ENCODE data around the gene CLEC7A.

Gene CLEC7A

DNA sequence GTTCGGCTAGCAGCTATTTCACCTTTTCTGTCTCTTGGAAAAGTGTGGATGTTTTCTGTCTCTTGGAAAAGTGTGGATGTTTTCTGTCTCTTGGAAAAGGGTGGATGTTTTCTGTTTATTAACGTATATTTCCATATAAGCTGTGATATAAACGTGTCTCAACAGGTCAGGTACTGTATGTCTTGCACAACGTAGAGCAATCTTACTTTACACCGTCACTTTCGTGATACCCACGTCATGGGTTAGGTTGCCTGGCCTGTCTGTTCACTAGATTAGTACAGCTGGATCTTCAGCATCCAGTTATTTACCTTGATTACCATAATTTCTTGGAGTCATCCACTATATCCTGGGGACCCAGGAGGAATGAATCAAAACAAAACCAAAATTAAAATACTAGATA lies 14.1 kb downstream of the CLEC7A start:
- DNase-seq (ENCODE audit: low spot score) = no peak
- TF ChIP-seq, protein P1, sequence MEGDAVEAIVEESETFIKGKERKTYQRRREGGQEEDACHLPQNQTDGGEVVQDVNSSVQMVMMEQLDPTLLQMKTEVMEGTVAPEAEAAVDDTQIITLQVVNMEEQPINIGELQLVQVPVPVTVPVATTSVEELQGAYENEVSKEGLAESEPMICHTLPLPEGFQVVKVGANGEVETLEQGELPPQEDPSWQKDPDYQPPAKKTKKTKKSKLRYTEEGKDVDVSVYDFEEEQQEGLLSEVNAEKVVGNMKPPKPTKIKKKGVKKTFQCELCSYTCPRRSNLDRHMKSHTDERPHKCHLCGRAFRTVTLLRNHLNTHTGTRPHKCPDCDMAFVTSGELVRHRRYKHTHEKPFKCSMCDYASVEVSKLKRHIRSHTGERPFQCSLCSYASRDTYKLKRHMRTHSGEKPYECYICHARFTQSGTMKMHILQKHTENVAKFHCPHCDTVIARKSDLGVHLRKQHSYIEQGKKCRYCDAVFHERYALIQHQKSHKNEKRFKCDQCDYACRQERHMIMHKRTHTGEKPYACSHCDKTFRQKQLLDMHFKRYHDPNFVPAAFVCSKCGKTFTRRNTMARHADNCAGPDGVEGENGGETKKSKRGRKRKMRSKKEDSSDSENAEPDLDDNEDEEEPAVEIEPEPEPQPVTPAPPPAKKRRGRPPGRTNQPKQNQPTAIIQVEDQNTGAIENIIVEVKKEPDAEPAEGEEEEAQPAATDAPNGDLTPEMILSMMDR (IDR thresholded peaks at IDR 0.05; ENCODE audit: borderline replicate concordance, control extremely low read depth, extremely low read depth, insufficient read depth, missing control alignments) = no peak
- in situ Hi-C loops (cut with MboI; ENCODE audit: low sequenced_read_pairs, unreplicated experiment) = no loop called here

DNA sequence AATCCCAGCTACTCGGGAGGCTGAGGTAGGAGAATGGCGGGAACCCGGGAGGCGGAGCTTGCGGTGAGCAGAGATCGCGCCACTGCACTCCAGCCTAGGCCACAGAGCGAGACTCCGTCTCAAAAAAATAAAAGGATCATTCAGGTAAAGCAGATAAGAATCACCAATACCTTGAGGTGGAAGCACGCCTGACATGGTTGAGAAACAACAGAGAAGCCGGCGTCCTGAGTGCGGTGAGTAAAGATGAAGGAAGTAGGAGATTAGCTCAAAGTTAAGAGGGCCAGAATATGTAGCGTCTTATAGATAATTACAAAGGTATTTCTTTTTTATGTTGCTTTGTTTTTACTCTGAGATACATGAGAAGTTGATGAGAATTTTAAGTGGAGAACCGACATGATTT lies 14.7 kb downstream of the CLEC7A start:
- no peak for DNase-seq (ENCODE audit: low spot score)
- TF ChIP-seq, protein P1 (IDR thresholded peaks at IDR 0.05; ENCODE audit: borderline replicate concordance, control extremely low read depth, extremely low read depth, insufficient read depth, missing control alignments) = no peak
- in situ Hi-C loops (cut with MboI; ENCODE audit: low sequenced_read_pairs, unreplicated experiment) = no loop called here

DNA sequence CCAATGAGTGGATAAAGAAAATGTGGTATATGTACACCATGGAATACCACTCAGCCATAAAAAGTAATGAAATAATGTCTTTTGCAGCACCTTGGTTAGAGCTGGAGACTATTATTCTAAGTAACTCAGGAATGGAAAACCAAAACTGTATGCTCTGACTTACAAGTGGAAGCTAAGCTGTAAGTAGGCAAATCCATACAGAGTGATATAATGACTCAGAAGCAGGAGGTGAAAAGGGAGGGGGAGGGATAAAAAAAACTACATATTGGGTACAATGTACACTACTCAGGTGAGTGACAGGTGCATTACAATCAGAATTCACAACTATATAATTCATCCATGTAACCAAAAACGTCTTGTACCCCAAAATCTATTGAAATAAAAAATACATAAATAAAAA lies 16.1 kb downstream of the CLEC7A start:
- TF ChIP-seq, protein P1 (IDR thresholded peaks at IDR 0.05; ENCODE audit: borderline replicate concordance, control extremely low read depth, extremely low read depth, insufficient read depth, missing control alignments) = no peak
- no peak for DNase-seq (ENCODE audit: low spot score)
- in situ Hi-C loops (cut with MboI; ENCODE audit: low sequenced_read_pairs, unreplicated experiment) = no loop called here

DNA sequence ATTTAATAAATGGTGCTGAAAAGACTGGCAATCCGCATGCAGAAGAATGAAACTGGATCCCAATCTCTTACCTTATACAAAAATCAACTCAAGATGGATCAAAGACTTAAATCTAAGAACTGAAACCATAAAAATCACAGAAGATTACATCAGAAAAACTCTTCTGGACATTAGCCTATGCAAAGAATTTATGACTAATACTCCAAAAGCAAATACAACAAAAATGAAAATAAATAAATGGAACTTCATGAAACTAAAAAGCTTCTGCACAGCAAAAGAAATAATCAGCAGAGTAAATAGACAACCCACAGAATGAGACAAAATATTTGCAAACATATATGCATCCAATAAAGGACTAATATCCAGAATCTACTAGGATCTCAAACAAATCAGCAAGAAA lies 16.9 kb downstream of the CLEC7A start:
- no peak for DNase-seq (ENCODE audit: low spot score)
- TF ChIP-seq, protein P1 (IDR thresholded peaks at IDR 0.05; ENCODE audit: borderline replicate concordance, control extremely low read depth, extremely low read depth, insufficient read depth, missing control alignments) = no peak
- in situ Hi-C loops (cut with MboI; ENCODE audit: low sequenced_read_pairs, unreplicated experiment) = no loop called here

DNA sequence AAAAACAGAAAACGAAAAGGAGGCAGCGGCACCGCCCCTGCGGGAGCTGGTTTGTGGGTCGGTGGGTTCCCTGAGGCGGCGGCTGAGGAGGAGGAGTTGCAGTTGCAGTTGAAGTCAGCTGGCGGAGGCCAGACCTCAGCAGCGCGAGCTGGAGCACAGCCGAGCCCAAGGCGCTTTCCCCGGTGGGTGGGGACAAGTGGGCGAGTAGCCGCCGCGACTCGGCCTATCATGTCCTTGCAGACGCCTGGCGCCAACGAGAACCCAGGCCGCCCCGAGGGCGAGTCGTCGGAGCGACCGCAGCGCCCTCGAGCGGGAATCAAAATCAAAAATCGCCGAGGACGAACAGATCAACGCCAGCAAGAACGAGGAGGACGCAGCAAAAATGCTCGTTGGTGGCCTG lies 18.5 kb downstream of the CLEC7A start:
- TF ChIP-seq, protein P1 (IDR thresholded peaks at IDR 0.05; ENCODE audit: borderline replicate concordance, control extremely low read depth, extremely low read depth, insufficient read depth, missing control alignments) = no peak
- DNase-seq (ENCODE audit: low spot score) = no peak
- in situ Hi-C loops (cut with MboI; ENCODE audit: low sequenced_read_pairs, unreplicated experiment) = no loop called here

DNA sequence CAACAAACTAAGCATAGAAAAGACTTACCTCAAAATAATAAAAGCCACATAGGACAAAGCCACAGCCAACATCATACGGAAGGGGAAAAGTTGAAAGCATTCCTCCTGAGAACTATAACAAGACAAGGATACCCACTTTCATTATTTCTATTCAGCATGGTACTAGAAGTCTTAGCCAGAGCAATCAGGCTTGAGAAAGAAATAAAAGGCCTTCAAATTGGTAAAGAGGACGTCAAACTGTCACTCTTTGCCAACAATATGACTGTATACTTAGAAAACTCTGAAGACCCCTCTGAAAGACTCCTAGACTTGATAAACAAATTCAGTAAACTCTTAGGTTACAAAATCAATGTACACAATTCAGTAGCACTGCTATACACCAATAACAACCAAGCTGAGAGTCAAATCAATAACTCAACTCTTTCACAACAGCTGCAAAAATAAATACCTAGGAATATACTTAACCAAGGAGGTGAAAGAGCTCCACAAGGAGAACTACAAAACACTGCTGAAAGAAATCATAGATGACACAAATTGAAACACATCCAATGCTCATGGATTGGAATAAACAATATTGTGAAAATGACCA lies 19.6 kb downstream of the CLEC7A start:
- DNase-seq (ENCODE audit: low spot score) = no peak
- in situ Hi-C loops (cut with MboI; ENCODE audit: low sequenced_read_pairs, unreplicated experiment) = no loop called here
- TF ChIP-seq, protein P1 (IDR thresholded peaks at IDR 0.05; ENCODE audit: borderline replicate concordance, control extremely low read depth, extremely low read depth, insufficient read depth, missing control alignments) = no peak
